Hematopoietic multipotent progenitor cell treated with erythropoietin and hydrocortisone succinate and interleukin-3 and kit ligand, for 4 days (in vitro differentiated cells): ENCODE measurements around the gene CASD1.
A peak's percentile ranks its signal among the peaks of the same experiment; 100 is the strongest.

Experiments
- DNase-seq: peaks from one replicate; pipeline ENCODE4 v3.0.0-alpha.2; 2015

Gene CASD1

DNA sequence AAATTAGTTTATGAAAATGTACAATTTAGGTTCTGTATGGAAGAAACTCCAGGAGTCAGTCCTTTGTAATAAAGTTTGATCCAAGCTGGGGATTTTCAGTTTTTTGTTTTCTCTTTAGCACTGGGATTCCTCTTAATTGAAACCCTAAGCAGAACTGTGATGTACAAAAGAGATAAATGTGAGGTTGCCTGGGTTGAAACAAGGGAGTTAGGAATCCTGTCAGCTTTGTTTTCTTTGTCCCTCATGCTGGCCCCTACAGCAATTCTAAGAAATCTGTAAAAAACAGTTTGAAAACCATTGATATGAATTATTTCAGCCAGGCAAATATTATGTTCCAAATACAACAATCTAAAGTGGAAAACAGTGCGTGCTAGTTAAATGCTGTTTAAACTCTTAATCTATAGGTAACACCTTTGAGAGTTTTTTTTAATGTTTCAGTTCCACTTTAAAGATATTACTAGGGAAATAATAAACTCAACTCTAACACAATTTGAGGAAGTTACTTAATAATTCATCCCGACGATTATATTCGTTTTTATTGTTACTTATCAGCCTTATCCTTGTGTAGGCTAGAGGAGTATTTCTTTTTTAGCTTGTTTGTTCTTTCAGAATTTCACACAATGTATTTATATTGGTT, 81.0 kb downstream of the CASD1 start:
- peak; percentile 34 for DNase-seq

DNA sequence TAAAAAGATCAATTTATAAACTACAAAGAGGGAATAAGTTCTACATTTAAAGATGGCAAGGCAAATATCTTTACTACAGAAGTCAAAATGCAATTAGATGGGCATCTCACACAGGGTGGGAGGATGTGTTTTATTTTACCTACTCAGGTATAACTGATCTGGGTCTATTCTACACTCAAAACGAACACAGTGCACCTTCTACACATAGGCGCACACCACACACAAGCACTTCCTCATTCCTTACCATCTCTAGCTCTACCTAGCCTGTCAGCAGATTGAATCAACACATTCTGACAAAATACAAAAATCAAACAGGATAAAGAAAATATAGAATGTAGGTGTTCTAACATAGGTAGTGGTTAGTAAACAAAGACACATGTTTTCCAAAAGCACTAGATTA, 81.6 kb downstream of the CASD1 start:
- peak; percentile 28 for DNase-seq

DNA sequence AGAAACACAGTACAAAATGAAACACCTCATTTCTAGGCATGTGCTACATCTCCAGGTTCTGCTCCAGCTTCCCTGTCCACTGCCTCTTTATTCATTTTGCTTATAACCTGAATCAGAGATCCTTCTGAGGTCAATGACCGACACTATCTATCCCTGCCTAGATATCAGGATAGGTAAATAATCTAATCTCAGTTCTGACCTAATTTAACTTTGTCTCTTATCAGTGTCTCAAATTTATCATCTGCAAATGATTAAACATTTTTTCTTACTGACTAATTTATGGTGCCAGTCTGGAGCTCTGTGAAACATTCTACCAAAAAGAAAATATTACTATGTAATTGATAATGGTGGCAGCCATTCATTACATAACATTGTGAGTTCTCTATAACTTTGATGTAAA, 85.3 kb downstream of the CASD1 start:
- DNase-seq, result no peak

DNA sequence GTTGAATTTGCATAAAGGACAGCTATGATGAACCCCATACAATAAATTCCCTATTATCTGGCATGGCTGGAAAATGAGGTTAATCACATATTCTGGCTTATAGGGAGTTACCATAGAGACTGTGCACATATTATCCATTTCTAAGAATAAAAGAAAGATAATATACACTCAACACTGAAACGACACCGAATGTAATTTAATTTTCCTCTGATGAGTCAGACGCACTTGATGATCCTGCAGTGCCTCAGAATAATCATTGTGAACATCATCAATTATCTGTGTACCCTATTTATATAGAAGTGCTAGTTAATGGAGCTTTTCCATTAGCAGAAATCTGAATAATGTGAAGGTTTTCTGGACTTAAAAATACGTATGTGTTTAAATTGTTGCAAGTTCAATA, 86.1 kb downstream of the CASD1 start:
- DNase-seq, result no peak

DNA sequence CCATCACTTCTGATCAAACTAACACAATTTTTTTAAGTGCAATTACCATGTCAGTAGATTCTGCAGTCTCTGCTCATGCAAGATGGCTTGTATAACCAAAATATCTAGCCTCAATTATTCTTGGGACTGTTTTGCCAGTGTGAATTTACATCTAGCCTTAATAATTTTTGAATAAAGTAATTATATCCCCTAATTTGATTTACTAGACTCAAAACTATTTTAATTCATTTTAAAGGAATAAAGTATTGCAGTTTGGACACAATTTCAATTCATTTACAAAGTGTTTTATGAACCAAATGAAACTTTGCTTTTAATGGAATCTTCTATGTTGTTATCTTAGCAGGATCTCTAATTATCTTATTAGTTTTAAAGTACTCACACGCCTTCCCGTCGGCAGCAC, 90.7 kb downstream of the CASD1 start:
- no peak for DNase-seq

DNA sequence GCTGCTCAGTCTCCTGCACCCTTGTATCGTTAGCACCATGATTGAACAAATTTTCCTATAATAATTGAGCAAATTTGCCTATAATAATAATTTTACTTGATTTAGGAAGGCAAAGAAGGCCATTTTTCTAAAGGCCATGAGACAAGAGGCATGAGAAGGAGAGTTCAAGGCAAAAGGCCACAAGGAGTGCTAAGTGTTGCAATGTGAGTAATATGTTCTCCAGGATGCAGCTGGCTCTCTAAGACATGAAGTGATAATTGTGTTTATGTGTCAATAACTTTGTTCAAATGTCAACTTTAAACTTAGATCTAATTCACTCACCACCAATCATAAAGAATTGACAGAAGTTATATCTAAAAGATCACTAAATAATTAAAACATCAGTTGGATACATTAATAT, 92.6 kb downstream of the CASD1 start:
- no peak for DNase-seq

DNA sequence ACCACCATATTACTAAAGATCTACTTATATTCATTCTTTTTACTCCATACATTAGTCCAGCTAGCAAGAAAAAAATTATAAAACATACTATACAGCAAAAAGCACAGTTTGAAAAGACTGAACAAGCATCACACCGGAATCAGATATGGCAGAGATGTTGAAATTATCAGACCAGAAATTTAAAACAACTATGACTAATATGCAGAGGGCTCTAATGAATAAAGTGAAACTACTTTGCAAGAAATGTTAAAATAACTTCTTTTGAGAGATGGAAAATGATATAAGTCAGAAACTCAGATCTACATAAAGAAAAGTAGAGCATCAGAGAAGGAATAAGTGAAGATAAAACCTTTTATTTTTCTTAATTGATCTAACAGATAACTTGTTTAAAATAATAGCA, 95.4 kb downstream of the CASD1 start:
- DNase-seq, result no peak
